ENCODE measurements around the gene DHX34.
A peak's percentile ranks its signal among the peaks of the same experiment; 100 is the strongest.
"Not testable (repeated sequence)": the region's sequence is repeated elsewhere in the genome, so short reads cannot be mapped to it uniquely, and the experiment has no call there.

DHX34 gene

GRCh38 chr19:47390533-47391488 is 41.7 kb downstream of the DHX34 start:
- DNase-seq: no peak

- peak; percentile 85 for DNase-seq
Observed at GRCh38 chr19:47391510-47392223, 42.6 kb downstream of the DHX34 start.

DNA sequence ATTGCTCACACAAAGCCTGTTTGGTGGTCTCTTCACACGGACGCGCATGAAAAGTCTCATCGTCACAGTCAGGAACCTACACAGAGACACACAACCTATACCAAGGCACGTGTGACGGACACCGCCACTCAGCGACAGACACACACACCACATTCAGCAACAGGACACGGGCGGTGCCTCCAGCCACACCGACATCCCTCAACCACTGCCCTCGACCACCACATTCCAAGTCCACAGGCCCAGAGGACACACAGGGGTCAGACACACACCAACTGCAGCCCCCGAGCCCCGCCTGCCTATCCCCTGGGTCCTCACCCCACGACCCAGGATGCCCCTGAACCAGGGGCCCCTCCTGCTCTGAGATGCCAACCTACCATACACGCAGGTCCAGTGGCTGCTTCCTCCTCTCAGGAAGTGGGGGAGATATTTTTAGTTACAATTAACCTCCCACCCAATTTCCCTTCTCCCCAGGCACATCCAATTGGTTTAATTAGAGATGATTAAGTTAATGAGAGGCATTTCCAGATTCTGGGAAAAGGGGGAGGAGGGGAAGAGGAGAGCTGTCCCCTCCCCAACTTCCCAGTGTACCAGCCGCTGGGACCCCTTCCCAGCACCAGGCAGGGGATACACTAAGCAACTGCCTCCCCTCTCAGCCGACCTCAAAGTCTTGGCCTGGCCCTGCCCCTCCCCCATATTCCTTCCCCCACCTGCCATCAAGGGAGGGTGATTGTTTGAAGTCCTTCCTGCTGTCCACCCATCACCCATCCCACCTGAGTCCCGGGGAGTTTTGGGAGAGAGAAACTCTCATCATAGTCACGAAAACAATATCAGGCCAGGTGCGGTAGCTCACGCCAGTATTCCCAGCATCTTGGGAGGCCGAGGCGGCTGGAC is 49.8 kb downstream of the DHX34 start:
- DNase-seq: peak; percentile 59

- DNase-seq: no peak
Observed at GRCh38 chr19:47402504-47402903, 53.4 kb downstream of the DHX34 start.

DNA sequence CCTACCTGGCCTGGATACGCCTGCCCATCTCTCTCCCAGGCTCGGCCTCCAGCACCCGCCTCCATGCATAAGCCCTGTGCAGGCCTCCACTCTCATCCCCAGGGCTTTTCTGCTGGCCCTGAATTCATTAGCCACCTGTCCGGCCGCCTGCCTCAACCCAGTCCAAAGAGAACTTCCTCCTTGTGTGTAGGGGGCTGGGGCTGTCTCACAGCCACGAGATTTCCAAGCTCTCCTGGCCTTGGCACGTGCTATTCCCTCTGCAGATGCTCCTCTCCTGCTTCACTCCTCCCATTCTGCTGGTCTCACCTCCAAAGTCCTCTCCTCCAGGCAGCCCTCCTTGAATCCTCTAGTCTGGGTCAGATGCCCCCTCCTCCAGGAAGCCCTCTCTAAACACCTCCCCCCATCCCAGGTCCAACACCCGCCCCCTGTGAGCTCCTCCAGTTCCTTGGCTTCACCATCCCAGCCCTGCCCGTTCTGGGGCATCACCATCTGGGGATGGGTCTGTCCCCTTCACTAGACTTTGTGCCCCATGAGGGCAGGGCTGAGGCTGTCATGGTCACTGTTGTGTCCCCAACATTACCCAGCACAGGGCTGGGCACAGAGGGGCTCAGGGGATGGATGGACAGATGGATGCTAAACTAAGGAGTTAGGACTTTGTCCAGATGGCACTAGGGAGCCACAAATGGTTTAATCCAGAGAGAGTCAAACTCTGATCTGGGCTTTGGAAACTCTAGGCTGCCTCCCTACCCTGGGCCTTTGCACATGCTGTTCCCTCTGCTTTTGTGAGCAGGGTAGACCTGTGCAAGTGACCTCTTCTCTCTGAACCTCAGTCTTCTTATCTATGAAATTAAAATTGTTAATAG is 55.5 kb downstream of the DHX34 start:
- no peak for DNase-seq

GRCh38 chr19:47405197-47405550 is 56.1 kb downstream of the DHX34 start:
- DNase-seq: no peak

- DNase-seq: no peak
Observed at GRCh38 chr19:47405854-47406417, 56.8 kb downstream of the DHX34 start.

- peak; percentile 73 for DNase-seq
Observed at GRCh38 chr19:47406711-47407416, 57.7 kb downstream of the DHX34 start.

GRCh38 chr19:47407417-47407774 is 58.3 kb downstream of the DHX34 start:
- peak; percentile 70 for DNase-seq

DNA sequence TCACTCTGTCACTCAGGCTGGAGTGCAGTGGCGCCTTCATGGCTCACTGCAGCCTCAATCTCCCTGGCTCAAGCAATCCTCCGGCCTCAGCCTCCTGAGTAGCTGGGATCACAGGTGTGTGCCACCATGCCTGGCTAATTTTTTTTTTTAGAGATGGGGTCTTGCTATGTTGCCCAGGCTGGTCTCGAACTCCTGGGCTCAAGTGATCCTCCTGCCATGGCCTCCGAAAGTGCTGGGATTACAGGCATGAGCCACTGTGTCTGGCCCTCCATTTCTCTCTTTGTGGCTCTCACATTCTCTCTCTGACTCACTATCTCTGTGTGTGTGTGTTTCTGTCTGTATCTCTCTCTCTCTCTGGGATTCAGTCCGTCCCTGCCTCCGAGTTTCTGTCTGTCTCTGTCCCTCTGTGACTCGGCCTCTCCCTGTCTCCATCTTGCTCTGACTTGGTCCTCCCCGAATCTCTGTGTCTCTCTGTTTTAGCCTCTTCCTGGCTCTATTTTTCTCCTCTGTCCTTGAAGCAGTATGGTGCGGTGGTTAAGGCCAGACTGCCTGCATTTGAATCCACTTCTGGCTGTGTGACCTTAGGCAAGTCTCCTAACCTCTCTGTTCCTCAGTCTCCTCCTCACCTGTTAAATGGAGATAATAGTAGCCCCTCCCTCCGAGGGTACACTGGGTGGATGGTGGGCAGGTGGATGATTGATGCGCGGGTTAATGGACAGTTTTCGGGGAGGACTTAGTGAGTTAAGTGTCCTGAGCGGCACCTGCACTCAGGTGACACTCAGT is 59.2 kb downstream of the DHX34 start:
- no peak for DNase-seq

- DNase-seq: no peak
Observed at GRCh38 chr19:47411101-47411500, 62.0 kb downstream of the DHX34 start.

DNA sequence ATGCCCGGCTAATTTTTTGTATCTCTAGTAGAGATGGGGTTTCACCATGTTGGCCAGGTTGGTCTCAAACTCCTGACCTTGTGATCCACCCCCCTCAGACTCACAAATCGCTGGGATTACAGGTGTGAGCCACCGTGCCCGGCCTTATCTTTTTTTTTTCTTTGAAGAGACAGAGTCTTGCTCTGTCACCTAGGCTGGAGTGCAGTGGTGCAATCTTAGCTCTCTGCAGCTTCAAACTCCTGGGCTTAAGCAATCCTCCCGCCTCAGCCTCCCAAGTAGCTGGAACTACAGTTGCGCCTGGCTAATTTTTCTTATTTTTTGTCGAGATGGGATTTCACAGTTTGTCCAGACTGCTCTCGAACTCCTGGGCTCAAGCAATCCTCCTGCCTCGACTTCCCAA is 62.6 kb downstream of the DHX34 start:
- not testable (repeated sequence) for DNase-seq

- no peak for DNase-seq
Observed at GRCh38 chr19:47413941-47414340, 64.8 kb downstream of the DHX34 start.

- no peak for DNase-seq
Observed at GRCh38 chr19:47414469-47414868, 65.4 kb downstream of the DHX34 start.

- no peak for DNase-seq
Observed at GRCh38 chr19:47415953-47416642, 67.0 kb downstream of the DHX34 start.

DNA sequence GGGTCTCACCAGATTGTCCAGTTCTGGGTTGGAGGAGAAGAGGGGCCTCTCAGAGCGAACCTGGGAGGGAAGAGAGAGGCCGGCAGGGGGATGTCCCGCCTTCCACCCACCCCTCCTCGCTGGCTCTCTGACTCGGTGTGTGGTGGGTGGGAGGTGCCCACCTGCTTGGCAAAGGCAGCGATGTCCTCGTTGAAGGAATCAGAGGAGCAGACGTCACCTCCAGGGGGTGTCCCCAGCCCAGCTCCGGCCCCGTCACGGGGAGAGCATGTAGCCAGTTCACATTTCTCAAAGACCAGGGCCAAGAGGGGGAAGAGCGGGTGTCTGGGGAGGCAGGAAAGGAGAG is 67.5 kb downstream of the DHX34 start:
- DNase-seq: no peak

GRCh38 chr19:47417107-47417745 is 68.1 kb downstream of the DHX34 start:
- no peak for DNase-seq

DNA sequence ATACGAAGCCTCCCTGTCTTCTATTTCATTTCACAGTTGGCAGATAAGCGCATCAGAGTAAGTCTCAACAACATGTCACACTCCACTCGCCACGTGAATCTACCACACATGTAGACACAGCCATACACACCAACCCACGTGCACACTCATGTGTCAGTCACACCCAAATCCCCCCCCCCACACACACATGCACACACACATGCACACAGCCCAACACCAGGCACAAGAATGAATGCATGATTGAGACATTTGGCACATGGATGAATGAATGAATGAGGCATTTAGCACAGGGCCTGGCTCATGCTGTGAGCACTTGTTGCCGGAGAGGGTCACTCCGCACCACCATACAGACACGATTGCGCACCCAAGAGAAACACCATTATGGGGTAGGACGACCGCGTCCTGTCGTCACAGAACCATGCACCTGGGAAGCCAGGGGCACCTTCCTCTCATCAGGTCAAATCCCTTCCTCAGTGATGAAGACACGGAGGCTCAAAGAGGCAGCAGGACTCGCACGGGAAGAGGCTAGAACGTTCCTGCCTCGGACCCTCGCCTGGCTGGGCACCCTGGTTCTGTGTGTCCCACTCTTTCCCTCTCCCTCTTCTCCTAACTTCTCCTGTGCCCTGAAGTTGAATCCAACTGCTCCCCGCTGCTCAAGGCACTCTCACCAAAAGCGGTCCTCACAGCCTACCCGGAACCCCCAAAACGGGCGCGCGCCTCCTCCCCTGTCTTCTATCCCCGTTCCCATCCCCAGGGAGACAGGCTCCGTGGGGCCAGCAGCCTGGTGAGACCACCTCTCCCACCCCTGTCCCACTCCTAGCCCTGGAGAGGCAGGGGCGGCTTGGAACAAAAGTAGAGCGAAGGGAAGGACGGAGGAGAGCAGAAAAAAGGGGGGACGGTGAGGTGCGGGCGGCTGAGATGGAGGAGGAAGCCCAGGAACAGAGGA is 68.9 kb downstream of the DHX34 start:
- DNase-seq: peak; percentile 56

Data from islet precursor cell (in vitro differentiated cells).